ENCODE results near the gene PPFIA1. TPM values are rescaled to one million over a fixed set of nuclear protein-coding genes. Genes with fewer than 3 reads are reported as not detected.

PPFIA1 gene
- total and polyA plus RNA-seq, 10 of the 15 experiments (the other 5 are each of a cell fraction or from before 2014, with no cell fraction given): 5.2 to 26.2 (median 15.8) TPM

DNA sequence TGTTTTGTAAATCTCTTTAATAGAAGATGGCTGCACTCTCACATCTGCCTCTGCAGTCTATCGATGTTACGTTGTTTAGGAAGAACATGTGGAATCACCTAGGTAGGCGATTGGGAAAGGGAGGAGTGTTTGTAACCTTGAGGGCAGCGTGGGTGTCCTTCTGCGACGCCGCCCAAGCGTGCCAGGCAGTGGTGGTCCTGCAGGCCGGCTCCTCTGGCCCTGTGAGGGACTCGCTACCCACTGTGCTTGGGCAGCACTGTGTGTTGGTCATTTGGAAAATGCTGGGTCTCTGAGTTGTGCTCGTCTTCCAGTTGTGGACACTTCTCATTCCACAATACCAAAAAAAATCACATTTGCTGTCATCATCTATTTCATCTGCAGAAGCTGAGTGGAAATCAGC lies 156.9 kb downstream of the PPFIA1 start:
- Histone ChIP-seq H3K27me3 (replicated peaks in 1 of 2; ENCODE audit: control insufficient read depth in 2 of 2, insufficient read depth in 2 of 2, low read length in 1 of 2) (no peaks in the 10 kb centered on the region; a peak in 1 of 4 replicates), H3K9me3 (replicated peaks; ENCODE audit: control insufficient read depth, insufficient read depth, low read length) (no peaks in the 10 kb centered on the region; the same call in 2 of the 3 replicates), H3K4me1 (ENCODE audit: control insufficient read depth, insufficient read depth, low read length) (peaks cover 22% of the 10 kb centered on the region), H2AFZ (ENCODE audit: control insufficient read depth, low read depth, low read length) (no peak overlapping the region), H4K20me1 (ENCODE audit: control insufficient read depth, insufficient read depth) (no peaks in the 10 kb centered on the region), H3K79me2 (ENCODE audit: control insufficient read depth, insufficient read depth, low read length) (no peaks in the 10 kb centered on the region), H3K36me3 (ENCODE audit: control insufficient read depth in 2 of 2, insufficient read depth in 2 of 2, low read length in 1 of 2) (no peaks in the 10 kb centered on the region), H3K4me3 (no peak overlapping the region), H3K4me2 (ENCODE audit: control insufficient read depth, insufficient read depth) (no peak overlapping the region), H3K9ac (ENCODE audit: control insufficient read depth, insufficient read depth, low read length) (no peak overlapping the region), H3K27ac (ENCODE audit: control insufficient read depth, insufficient read depth) (no peak overlapping the region)
- intact Hi-C loops (cut with micrococcal nuclease; ENCODE audit: unreplicated experiment): no loop called here
- CTCF ChIA-PET: no interaction called here
- no peak for ATAC-seq
- in situ Hi-C loops (cut with MboI): no loop called here
- no peak for FAIRE-seq
- BruUV-seq (replicated peaks): no TSS peak
- POLR2A ChIA-PET: no interaction called here
- DNase-seq (ENCODE audit: low read depth, low spot score): no peak
- SMC1A ChIA-PET (ENCODE audit: uncharacterized antibody, unreplicated experiment): interaction anchor here (1.1 kb wide), 1 partner anchor 105 kb away, joined by 3 read pairs; no protein-coding TSS in a partner anchor
- WGBS (ENCODE audit: insufficient coverage, insufficient replicate concordance, low lambda C conversion rate, missing lambda C conversion rate): 92% methylated on average over 10 of the region's 11 CpGs
- no peak for TF ChIP-seq GATAD2B (conservative IDR thresholded peaks at IDR 0.05; ENCODE audit: low read depth)
- TF ChIP-seq, protein P1, sequence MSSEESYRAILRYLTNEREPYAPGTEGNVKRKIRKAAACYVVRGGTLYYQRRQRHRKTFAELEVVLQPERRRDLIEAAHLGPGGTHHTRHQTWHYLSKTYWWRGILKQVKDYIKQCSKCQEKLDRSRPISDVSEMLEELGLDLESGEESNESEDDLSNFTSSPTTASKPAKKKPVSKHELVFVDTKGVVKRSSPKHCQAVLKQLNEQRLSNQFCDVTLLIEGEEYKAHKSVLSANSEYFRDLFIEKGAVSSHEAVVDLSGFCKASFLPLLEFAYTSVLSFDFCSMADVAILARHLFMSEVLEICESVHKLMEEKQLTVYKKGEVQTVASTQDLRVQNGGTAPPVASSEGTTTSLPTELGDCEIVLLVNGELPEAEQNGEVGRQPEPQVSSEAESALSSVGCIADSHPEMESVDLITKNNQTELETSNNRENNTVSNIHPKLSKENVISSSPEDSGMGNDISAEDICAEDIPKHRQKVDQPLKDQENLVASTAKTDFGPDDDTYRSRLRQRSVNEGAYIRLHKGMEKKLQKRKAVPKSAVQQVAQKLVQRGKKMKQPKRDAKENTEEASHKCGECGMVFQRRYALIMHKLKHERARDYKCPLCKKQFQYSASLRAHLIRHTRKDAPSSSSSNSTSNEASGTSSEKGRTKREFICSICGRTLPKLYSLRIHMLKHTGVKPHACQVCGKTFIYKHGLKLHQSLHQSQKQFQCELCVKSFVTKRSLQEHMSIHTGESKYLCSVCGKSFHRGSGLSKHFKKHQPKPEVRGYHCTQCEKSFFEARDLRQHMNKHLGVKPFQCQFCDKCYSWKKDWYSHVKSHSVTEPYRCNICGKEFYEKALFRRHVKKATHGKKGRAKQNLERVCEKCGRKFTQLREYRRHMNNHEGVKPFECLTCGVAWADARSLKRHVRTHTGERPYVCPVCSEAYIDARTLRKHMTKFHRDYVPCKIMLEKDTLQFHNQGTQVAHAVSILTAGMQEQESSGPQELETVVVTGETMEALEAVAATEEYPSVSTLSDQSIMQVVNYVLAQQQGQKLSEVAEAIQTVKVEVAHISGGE (CRISPR knock-in tag; IDR thresholded peaks at IDR 0.05): no peak
- no peak for TF ChIP-seq HDGF (IDR thresholded peaks at IDR 0.05)
- TF ChIP-seq MEF2B (IDR thresholded peaks at IDR 0.05; ENCODE audit: partially characterized antibody, poor library complexity, severe bottlenecking): no peak
- TF ChIP-seq ELK1 (IDR thresholded peaks at IDR 0.05; ENCODE audit: low read depth, low read length): no peak
- TF ChIP-seq RCOR1 (conservative IDR thresholded peaks at IDR 0.05; ENCODE audit: low read depth, low read length): no peak
- no peak for TF ChIP-seq BCL11A (IDR thresholded peaks at IDR 0.05; ENCODE audit: low read depth, low read length)
- TF ChIP-seq JUNB (IDR thresholded peaks at IDR 0.05): no peak
- TF ChIP-seq TAF1 (IDR thresholded peaks at IDR 0.05; ENCODE audit: borderline replicate concordance, low read depth, low read length): no peak
- no peak for TF ChIP-seq ZNF622 (IDR thresholded peaks at IDR 0.05)
- TF ChIP-seq MLLT1 (IDR thresholded peaks at IDR 0.05): no peak
- TF ChIP-seq NFYA (IDR thresholded peaks at IDR 0.05; ENCODE audit: borderline replicate concordance, low read depth, low read length): no peak
- TF ChIP-seq, protein P2, sequence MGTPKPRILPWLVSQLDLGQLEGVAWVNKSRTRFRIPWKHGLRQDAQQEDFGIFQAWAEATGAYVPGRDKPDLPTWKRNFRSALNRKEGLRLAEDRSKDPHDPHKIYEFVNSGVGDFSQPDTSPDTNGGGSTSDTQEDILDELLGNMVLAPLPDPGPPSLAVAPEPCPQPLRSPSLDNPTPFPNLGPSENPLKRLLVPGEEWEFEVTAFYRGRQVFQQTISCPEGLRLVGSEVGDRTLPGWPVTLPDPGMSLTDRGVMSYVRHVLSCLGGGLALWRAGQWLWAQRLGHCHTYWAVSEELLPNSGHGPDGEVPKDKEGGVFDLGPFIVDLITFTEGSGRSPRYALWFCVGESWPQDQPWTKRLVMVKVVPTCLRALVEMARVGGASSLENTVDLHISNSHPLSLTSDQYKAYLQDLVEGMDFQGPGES (IDR thresholded peaks at IDR 0.05): no peak
- TF ChIP-seq SP1 (IDR thresholded peaks at IDR 0.05; ENCODE audit: low read depth, low read length): no peak
- TF ChIP-seq HSF1 (IDR thresholded peaks at IDR 0.05; ENCODE audit: low read depth, low read length): no peak
- RAD21 ChIA-PET (ENCODE audit: unreplicated experiment): no interaction called here

Data from GM12878 (cell line).